MCF 10A (cell line): ENCODE data around the gene GNPNAT1. TPM values are rescaled to one million over a fixed set of nuclear protein-coding genes. Genes with fewer than 3 reads are reported as not detected.

Source experiments
- BruUV-seq: library from RNA; stranded (reverse); fragments of 400-500 nt; replicated peaks from 2 replicates; lab custom pipeline; 2021; lab: Mats Ljungman, UMichigan
- CTCF ChIA-PET: fragments of 300-600 bp; sonication (Branson Sonifier 250); formaldehyde crosslinking; extraction: SDS; loops from one replicate; lab custom pipeline; 2021; ENCODE audit warnings: antibody characterized with exemption, inconsistent platforms; lab: Yijun Ruan, JAX
- POLR2A ChIA-PET: fragments of 300-600, 350-650 bp; sonication (Branson Sonifier 250); formaldehyde crosslinking; extraction: SDS; loops from one replicate; lab custom pipeline; 2020; ENCODE audit warnings: antibody characterized with exemption, inconsistent platforms; lab: Yijun Ruan, JAX
- DNase-seq: peaks from one replicate; pipeline ENCODE4 v3.0.0-alpha.2; 2018; ENCODE audit not compliant: unreplicated experiment
- H3K27ac Mint-ChIP-seq: one replicate; pipeline ENCODE4 v1.8.0; 2022; ENCODE audit warnings: mild to moderate bottlenecking, low read depth, mixed read lengths; ENCODE audit not compliant: unreplicated experiment
- H3K27me3 Mint-ChIP-seq: one replicate; pipeline ENCODE4 v1.8.0; 2022; ENCODE audit warnings: mixed read lengths; ENCODE audit not compliant: insufficient read depth, unreplicated experiment
- H3K36me3 Mint-ChIP-seq: one replicate; pipeline ENCODE4 v1.8.0; 2022; ENCODE audit warnings: mild to moderate bottlenecking, moderate library complexity, mixed read lengths; ENCODE audit not compliant: insufficient read depth, unreplicated experiment
- H3K4me1 Mint-ChIP-seq: one replicate; pipeline ENCODE4 v1.8.0; 2022; ENCODE audit warnings: mixed read lengths; ENCODE audit not compliant: insufficient read depth, unreplicated experiment
- H3K4me3 Mint-ChIP-seq: one replicate; pipeline ENCODE4 v1.8.0; 2022; ENCODE audit warnings: mild to moderate bottlenecking, moderate library complexity, mixed read lengths; ENCODE audit not compliant: unreplicated experiment
- H3K9me3 Mint-ChIP-seq: one replicate; pipeline ENCODE4 v1.8.0; 2022; ENCODE audit warnings: mixed read lengths; ENCODE audit not compliant: unreplicated experiment
- CTCF ChIP-seq: fragments of 200-600 bp; IDR thresholded peaks from one replicate; pipeline ENCODE4 v1.8.0; 2022; ENCODE audit warnings: antibody characterized with exemption, mild to moderate bottlenecking; ENCODE audit not compliant: unreplicated experiment
- intact Hi-C: fragments of 100-400 bp; cut with micrococcal nuclease; formaldehyde crosslinking; loops from 2 replicates; pipeline ENCODE4 v1.14.1; 2022
- total RNA-seq: library from RNA; stranded (reverse); gene quantifications from 2 replicates; pipeline ENCODE4 v1.2.3, GENCODE V29; 2022

The GNPNAT1 gene
- total RNA-seq, 1 experiment from 2014 or later = 58.8 TPM

GRCh38 chr14:52786887-52787286, 4.5 kb downstream of the GNPNAT1 start:
- no peak overlapping the region for H3K27ac Mint-ChIP-seq
- H3K4me1 Mint-ChIP-seq = peaks cover 16% of the 10 kb centered on the region
- no peaks in the 10 kb centered on the region for H3K9me3 Mint-ChIP-seq
- POLR2A ChIA-PET = interaction anchor here (0.6 kb wide), 1 partner anchor 1552 kb away, joined by 3 read pairs; no protein-coding TSS in a partner anchor
- DNase-seq = no peak
- no peak for TF ChIP-seq CTCF
- BruUV-seq = no TSS peak
- intact Hi-C loops = no loop called here
- no peak overlapping the region for H3K4me3 Mint-ChIP-seq
- H3K36me3 Mint-ChIP-seq = peaks cover 15% of the 10 kb centered on the region
- CTCF ChIA-PET = no interaction called here
- no peaks in the 10 kb centered on the region for H3K27me3 Mint-ChIP-seq

GRCh38 chr14:52783206-52783605, 8.2 kb downstream of the GNPNAT1 start:
- no peak for TF ChIP-seq CTCF
- intact Hi-C loops = no loop called here
- Mint-ChIP-seq H3K4me3 (no peak overlapping the region), H3K9me3 (no peaks in the 10 kb centered on the region), H3K4me1 (peaks cover 3% of the 10 kb centered on the region), H3K27me3 (no peaks in the 10 kb centered on the region), H3K27ac (no peak overlapping the region), H3K36me3 (peaks cover 26% of the 10 kb centered on the region)
- ChIA-PET POLR2A (interaction anchor here (0.6 to 0.7 kb wide), 2 partner anchors 139 to 186 kb away, joined by 3 read pairs; no protein-coding TSS in a partner anchor), CTCF (interaction anchor here (0.7 kb wide), 2 partner anchors 23 to 63 kb away, joined by 3 to 4 read pairs; no protein-coding TSS in a partner anchor)
- BruUV-seq = no TSS peak
- no peak for DNase-seq

GRCh38 chr14:52781629-52782028, 9.8 kb downstream of the GNPNAT1 start:
- H3K36me3 Mint-ChIP-seq = peaks cover 35% of the 10 kb centered on the region
- no peak overlapping the region for H3K4me3 Mint-ChIP-seq
- no peak for TF ChIP-seq CTCF
- no peaks in the 10 kb centered on the region for H3K27me3 Mint-ChIP-seq
- intact Hi-C loops = no loop called here
- H3K4me1 Mint-ChIP-seq = no peaks in the 10 kb centered on the region
- H3K9me3 Mint-ChIP-seq = no peaks in the 10 kb centered on the region
- POLR2A ChIA-PET = interaction anchor here (0.6 to 1.1 kb wide), 3 partner anchors 10 to 170 kb away, joined by 3 to 4 read pairs (median 3); partner anchors contain the start of genes FERMT2 and GNPNAT1
- no peak for DNase-seq
- no peak overlapping the region for H3K27ac Mint-ChIP-seq
- BruUV-seq = no TSS peak
- CTCF ChIA-PET = no interaction called here

GRCh38 chr14:52780893-52781292, 10.5 kb downstream of the GNPNAT1 start:
- no peak for DNase-seq
- Mint-ChIP-seq H3K27me3 (no peaks in the 10 kb centered on the region), H3K36me3 (peaks cover 39% of the 10 kb centered on the region), H3K4me1 (no peaks in the 10 kb centered on the region), H3K27ac (no peak overlapping the region), H3K9me3 (no peaks in the 10 kb centered on the region), H3K4me3 (no peak overlapping the region)
- BruUV-seq = no TSS peak
- ChIA-PET CTCF (no interaction called here), POLR2A (interaction anchor here (1.6 kb wide), 1 partner anchor 10 kb away, joined by 9 read pairs; no protein-coding TSS in a partner anchor)
- no peak for TF ChIP-seq CTCF
- intact Hi-C loops = no loop called here
